GM18502 (cell line): ENCODE measurements around the gene PTPRE.

Experiments used
- ATAC-seq: cut with Tn5 transposase; IDR thresholded peaks from one replicate; pipeline ENCODE4 v1.9.1; 2021; ENCODE audit warnings: mild to moderate bottlenecking; ENCODE audit not compliant: unreplicated experiment, poor library complexity

PTPRE gene

DNA sequence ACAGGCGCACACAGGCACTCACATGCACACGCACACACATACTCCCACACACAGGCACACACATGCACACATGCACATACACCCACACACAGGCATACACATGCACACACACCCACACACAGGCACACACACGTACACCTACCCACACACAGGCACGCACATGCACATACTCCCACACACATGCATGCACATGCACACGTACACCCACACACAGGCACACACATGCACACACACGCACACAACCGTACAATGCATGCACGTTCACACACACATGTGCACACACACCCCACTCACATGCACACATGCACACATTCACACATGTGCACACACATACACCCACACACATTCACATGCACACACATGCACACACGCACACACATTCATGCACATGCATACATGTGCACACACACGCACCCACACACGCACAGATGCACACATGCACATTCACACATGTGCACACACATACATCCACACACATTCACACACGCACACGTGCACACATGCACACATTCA lies 160.0 kb downstream of the PTPRE start:
- no peak for ATAC-seq

DNA sequence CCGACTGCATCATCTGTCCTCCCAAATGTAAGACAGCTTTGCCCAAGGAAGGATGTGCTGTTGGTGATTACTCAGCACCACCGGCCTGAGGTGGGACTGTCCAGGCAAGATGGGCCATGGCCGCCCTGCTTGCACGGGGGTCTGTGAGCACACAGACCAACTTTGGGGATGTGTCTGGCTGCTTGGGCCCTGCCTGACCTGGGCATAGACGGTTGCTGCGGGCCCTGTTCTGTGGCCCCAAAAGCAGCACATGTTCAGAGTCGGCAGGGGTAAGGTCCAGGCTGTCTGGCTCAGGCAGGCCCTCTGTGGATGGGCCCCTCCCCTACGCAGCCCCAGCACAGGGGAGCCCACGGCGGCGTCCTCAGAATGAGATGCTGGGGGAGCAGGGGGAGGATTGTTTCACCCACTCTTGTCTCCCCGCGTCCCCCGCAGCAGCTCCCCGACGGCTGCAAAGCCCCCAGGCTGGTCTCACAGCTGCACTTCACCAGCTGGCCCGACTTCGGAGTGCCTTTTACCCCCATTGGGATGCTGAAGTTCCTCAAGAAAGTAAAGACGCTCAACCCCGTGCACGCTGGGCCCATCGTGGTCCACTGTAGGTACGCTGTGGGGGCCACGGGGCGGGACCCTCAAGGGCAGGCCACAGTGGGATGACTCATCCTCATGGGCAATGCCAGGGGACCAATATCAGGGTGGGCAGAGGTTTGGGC lies 160.9 kb downstream of the PTPRE start:
- ATAC-seq: no peak

DNA sequence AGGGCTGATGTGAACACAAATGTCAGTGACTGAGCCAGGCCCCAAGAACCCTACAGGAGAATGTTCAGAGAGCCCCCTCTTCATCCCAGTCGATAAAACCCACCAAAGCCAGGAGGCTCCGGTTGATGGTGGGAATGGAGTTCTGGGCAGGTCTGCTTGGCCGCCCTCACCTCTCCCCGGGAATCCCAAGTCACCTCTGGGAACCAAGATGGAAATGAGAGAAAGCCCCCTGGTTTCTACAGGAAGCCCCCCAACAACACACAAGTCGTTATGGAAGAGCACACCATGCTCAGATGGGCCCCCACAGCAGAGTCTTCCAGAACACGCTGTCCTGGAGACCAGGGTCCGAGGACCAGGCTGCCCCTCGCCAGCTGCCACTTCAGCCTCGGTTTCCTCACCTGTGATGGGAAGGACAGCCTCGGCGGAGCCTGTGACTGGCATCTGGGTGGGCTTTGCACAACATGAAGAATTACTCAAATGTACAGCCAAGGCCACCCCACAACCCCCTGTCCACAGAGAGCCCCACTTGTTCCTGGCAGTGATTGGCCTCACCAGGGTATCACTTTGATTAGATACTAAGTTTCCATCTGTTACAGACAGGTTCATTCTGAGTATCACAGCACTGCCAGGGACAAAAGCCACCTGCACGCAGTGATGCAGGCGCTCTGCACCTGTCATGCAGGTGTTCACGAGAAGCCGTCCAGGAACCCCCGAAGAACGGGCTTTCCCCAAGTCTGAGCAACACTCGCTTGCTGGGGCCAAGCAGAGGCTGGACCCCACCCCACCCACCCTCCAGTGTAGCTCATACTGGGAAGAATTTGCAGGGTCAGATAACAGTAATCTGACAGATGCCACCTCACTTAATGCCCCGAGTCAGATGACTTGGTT lies 161.7 kb downstream of the PTPRE start:
- no peak for ATAC-seq

DNA sequence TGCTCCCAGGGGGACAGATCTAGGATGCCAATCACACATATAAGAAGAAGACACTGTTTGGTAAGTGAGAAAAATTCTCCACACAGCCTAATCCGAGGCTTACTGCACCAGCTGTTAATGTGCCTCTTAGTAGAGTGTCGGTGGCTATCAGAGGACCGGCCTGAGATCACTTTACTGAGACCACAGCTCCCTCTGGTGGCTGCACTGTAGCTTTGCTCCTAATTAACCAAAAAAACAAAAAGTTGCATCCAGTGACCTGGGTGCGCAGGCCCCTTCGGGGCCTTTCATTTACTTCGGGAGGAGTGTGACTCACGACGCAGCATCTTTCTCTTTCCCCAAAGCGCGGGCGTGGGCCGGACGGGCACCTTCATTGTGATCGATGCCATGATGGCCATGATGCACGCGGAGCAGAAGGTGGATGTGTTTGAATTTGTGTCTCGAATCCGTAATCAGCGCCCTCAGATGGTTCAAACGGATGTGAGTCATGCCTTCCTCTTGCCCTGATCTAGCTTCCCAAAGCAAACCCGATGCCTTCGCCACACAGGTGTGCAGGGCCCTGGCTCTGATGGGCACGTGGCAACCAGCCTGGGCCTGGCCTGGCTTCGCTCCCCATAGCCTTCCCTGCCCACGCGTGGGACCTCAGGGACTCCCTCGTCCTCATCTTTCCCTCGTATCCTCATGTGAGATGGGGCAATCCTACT lies 162.6 kb downstream of the PTPRE start:
- peak; percentile 52 for ATAC-seq

DNA sequence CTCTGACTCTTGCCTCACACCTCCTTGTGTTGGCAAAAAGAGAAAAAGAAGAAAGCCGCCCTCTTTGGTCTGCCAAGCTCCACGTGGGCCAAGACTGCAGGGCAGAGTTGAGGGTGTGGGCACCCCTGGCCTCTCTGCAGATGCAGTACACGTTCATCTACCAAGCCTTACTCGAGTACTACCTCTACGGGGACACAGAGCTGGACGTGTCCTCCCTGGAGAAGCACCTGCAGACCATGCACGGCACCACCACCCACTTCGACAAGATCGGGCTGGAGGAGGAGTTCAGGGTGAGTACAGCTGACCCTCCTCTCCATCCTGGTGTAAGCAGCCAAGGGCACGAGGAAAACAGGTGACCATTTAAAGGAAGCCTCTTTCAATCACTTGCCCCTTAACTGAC lies 163.3 kb downstream of the PTPRE start:
- no peak for ATAC-seq

DNA sequence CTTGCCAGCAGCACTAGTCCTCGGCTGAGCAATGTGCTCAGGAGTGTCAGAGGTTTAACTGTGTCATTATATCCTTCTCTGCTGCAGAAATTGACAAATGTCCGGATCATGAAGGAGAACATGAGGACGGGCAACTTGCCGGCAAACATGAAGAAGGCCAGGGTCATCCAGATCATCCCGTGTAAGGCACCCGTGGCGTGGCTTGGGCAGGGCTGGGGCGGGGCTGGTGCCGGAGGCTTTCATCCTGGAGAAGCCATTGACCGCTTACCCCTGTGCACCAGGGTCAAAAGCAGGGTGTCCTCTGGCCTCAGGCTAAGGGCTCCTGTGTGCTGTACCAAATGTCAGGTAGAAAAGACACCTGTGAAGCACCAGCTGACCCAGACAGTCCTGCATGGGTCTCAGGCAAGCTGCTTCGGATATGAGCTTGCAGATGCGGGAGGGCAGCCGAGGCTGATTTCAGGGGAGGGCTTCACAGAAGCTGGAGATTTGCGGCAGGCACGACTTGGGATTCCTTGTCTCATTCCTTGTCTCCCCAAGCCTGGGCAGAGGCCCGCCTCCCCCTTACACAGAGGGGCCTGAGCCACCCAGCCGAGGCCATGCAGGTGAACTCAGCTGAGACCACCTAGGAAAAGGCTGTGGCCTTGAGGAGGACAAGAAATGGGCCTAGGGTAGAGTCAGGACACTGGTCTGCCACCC lies 164.0 kb downstream of the PTPRE start:
- no peak for ATAC-seq

DNA sequence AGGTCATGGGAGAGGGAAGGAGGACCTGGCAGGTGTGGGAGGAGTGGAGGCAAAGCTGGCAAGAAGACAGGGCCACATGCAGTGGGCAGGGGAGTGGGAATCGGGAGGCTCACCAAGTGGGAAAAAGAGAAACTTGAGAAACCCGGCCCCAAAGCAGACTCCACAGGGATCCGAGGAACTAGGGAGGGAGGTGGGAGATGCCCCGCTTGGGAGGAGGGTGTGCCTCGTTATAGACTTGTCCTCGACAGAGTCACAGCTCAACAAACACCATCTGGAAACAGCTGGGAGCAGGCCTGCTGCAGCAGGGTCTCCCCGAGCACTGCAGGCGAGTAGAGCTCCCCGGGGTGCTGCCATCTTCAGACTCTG lies 164.5 kb downstream of the PTPRE start:
- no peak for ATAC-seq

DNA sequence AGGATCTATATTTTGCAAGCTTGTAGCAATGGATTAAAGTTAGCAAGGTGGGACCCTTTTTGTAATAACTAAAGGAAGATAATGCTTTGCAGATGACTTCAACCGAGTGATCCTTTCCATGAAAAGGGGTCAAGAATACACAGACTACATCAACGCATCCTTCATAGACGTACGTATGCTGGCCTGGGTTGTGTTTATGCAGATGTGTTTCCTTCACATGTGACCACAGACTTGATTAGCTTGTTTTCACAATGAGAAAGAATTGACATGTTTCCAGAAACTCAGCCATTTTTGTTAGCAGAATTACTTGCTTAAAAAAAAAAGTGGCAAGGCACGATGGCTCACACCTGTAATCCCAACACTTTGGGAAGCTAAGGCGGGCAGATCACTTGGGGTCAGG lies 165.1 kb downstream of the PTPRE start:
- no peak for ATAC-seq

DNA sequence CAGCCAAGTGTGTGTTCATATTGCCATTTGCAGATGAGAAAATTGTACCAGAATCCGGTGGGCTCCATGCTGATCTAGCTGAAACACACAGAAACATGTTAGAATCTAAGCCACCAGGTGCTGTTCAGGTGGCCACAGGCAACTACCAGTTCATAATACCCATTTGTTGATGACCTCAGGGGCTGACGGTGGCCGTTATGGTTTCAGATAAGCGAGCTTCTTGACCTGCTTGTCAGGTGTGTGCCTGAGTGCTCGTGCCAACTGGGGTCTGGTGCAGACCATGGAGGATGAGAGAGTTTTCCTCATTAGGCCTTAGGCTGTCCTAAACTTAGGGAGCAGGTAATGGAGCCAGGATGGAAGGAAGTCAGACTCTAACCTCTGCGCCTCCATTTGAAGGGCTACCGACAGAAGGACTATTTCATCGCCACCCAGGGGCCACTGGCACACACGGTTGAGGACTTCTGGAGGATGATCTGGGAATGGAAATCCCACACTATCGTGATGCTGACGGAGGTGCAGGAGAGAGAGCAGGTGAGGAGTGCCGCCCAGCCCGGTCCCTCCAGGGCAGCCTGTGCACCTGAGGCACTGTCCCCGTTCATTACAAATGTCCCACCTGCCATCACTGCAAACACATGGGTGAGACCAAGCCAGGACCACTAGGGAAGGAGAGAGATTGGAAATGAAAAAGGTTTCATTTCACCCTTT lies 166.2 kb downstream of the PTPRE start:
- ATAC-seq: no peak

DNA sequence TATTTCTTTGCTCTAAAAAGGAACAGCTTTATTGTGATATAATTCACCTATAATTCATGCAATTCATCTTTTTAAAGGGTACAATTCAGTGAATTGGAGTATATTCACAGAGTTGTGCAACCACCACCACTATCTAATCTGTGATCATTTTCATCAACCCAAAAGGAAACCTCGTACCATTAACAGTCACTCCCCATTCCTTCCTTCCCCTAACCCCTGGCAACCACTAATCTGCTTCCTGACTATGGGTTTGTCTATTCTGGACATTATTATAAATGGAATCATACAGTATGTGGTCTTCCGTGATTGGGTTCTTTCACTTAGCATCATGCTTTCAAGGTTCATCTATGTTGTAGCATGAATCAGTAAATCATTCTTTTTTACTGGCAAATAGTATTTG lies 167.0 kb downstream of the PTPRE start:
- ATAC-seq: no peak

DNA sequence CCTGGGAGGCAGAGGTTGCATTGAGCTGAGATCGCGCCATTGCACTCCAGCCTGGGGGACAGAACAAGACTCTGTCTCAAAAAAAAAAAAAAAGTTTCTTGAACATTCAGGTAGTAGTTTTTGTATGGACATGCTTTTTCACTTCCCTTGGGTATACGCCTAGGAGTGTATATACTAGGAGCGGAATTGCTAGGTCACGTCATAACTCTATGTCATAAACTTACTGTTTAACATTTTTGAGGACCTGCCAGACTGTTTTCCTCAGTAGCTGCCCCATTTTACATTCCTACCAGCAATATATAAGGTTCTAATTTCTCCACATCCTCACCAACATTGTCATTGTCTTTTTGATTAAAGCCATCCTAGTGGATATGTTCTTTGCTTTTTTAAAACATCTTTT lies 167.7 kb downstream of the PTPRE start:
- ATAC-seq: no peak

DNA sequence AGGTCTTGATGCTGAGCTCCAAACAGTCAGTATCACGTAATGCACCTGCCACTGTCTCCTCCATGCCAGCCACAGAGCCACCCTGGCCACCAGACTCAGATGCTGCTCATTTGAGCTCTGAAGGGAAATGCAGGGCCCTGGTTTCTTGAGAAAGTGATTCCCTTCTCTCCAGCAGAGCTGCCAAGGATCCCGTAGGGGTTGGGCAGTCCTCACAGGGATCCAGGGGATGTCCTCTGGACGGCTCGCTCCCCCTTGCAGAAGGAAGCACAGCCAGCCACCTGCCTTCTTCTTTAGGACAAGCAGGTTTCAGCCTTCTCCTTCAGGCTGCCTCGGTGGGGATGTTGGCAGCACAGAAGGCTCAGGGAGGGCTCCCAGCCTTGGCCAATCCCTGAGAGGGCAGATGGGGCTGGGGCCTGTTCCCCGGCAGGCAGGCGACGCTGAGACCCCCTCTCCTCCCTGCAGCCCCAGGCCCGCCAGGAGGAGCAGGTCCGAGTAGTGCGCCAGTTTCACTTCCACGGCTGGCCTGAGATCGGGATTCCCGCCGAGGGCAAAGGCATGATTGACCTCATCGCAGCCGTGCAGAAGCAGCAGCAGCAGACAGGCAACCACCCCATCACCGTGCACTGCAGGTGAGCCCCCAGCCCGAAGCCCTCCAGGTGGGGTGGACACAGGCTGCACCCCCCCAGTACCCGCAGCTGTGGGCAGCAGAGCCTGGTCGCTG lies 170.4 kb downstream of the PTPRE start:
- no peak for ATAC-seq

DNA sequence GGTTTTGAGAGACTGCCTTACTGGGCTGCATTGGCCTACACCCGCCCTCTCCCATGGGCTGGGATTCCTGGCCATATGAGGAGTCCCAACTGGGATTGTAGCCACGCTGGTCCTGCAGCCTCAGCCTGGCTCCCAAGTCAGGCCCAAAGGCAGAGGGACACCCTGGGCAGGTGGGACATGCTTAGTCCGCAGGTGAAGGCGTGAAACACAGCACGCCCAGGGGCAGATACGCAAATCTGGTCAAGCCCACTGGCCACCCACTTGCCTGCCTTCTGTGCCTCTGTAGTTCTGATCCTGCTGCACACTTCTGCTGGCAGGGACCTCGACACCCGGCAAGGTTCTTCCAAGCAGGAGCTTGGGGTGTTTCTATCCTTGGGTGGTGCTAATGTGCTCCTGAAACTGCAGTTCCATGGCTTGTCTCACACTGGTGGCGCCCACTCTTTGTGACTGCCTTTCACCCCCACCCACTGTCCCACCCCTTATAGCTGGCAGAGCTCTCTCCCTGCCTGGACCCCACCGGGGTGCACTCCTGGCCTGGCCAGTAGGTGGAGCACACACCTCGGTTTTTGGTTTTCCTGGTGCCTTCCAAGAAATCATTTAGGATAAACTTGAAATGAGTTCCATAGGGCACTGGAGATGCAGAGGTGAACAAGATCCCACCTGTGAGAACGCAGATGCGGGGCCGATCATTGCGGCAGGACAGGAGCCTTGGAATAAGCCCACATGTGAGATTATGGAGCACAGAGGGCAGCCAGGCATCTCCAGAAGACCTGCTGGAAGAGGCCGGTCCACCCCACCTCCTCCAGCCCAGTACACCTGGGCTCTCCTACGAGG lies 171.4 kb downstream of the PTPRE start:
- peak; percentile 87 for ATAC-seq

DNA sequence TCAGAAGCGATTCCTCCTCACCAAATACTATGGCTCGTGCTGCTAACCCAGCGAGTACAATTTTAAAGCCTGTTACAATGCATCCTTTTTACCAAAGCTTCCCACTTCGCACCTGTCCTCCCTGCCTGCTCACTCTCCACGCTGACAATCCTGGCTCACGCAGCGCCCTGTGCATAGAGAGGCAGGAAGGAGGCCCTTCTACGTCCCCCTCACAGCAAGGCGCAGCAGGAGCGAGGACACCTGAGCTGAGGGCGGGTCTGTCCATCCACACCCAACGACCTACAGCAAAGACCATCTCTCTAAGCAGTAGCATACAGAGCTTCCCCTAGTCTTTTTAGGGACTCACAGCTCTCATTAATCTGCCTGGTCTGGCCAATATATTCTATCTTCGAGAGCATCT lies 173.3 kb downstream of the PTPRE start:
- ATAC-seq: no peak

DNA sequence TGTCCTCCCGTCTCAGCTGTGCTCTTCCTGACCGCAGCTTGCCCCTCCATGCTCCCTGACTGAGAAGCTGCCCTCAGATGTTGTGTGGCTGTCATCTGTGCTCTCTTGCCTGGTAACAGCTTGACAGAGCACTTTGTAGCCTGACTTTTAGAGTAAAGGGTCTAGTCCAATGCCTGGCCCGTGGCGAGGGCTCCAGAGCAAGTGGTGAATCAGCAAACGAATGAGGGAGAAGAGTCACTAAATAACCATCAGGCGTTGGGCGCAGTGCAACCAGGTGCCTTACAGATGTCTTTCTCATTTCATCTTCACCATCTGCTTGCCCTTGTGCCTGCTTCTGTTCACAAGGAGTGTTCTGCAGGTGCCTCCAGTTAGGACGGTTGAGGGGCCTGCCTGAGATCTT lies 173.7 kb downstream of the PTPRE start:
- no peak for ATAC-seq

DNA sequence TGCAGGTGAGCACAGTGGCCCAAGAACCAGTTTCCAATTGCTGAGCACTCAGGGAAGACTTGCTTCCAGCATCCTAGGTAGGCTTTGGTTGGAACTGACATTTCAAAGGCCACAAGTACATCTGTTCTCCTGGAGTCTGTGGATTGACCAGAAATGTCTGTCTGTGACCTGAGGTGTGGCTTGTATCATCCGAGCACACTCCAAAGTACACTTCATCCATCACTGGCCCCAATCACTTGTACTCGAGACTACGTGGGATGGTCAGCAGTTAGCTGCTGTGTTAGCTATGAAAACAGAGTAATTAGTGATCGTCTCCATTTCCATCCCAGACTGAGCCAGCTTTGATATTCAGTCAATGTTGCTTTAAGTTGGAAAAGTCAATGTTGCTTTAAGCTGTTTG lies 174.3 kb downstream of the PTPRE start:
- ATAC-seq: no peak

DNA sequence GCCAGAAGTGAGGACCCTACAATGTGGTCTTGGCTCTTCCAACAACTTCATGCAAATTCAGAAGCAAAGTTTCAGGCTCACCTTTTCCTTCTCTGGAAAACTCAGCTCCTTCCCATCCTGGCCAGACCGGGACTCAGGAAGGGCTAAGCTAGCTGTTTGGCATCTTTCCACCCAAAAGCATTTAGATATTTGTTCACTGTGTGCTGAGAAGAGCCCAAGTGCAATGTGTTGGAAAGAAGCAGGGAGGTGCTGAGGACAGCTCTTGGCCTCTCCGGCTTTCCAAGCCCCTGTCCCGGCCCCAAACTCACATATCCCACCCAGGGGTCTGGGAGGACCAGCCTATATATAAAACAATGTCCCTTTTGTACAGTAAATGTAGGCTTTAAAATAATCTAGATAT lies 174.8 kb downstream of the PTPRE start:
- ATAC-seq: no peak

DNA sequence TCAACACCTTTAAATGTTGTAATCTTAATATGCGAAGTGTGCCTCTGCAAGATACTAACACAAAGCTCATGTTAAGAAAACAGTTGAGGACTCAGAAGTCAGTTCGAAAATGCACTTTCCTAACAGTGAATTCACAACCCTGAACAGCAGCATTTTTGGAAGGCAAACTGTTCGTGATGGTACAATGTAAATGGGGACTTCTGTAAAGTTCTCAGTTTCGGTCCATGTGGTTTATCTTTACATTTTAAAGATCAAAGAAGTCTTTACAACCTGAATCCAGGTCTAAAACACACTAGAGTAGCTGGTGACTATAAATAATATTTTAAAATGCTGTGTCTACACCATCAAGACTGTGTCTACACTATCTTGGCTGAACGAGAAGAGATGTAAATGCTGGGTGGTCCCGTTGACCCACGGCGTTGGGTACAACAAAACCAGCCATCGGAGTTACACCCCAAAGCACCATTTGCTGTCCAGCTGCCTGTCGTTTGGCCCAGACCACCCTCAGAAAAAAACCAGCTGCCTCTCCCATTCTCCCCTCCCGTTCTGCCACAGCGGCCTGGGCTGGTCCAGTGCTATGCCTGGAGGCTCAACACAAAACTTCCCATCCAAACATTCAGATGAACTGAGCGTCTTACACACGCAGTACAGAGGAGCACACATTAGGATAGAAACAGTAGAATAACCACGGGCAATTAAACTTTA lies 176.4 kb downstream of the PTPRE start:
- no peak for ATAC-seq
